OCI-LY1 (cell line): Measurements from ENCODE around the gene CEACAM16.

Experiments used
- EZH2 ChIP-seq: fragments of 200-600 bp; sonication (generic), shearing (Covaris generic); IDR thresholded peaks from 2 replicates; pipeline ENCODE4 v1.8.0; 2017; ENCODE audit warnings: borderline replicate concordance, mixed run types, mild to moderate bottlenecking, antibody characterized with exemption, low read length, moderate library complexity, mixed read lengths
- TF ChIP-seq, protein P1 (sequence below): fragments of 200-600 bp; sonication (generic), shearing (Covaris generic); IDR thresholded peaks from 2 replicates; pipeline ENCODE4 v1.5.1; 2017; ENCODE audit warnings: mild to moderate bottlenecking, antibody characterized with exemption, low read length, moderate library complexity, mixed read lengths

DNA sequence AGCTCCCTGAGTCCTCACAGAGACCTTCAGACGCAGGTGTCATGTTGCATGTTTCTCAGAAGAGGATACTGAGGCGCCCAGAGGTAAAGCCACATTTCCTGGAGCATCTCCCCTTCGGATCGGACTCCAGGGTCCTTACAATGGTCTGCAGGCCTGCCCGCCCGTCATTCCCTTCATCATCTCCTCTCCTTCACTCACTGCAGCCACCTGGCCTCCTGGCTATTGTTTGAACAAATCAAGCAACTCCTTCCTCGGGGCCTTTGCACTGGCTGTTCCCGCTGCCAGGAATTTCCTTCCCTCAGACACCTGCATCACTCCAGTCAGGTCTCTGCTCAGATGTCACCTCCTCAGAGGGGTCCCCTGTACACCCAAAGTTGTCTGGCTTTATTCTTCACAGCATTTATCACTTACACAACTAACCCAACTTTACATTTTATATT, 20.3 kb downstream of the CEACAM16 start:
- TF ChIP-seq EZH2 = no peak
- TF ChIP-seq, protein P1, sequence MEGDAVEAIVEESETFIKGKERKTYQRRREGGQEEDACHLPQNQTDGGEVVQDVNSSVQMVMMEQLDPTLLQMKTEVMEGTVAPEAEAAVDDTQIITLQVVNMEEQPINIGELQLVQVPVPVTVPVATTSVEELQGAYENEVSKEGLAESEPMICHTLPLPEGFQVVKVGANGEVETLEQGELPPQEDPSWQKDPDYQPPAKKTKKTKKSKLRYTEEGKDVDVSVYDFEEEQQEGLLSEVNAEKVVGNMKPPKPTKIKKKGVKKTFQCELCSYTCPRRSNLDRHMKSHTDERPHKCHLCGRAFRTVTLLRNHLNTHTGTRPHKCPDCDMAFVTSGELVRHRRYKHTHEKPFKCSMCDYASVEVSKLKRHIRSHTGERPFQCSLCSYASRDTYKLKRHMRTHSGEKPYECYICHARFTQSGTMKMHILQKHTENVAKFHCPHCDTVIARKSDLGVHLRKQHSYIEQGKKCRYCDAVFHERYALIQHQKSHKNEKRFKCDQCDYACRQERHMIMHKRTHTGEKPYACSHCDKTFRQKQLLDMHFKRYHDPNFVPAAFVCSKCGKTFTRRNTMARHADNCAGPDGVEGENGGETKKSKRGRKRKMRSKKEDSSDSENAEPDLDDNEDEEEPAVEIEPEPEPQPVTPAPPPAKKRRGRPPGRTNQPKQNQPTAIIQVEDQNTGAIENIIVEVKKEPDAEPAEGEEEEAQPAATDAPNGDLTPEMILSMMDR = no peak
